Retinal pigment epithelial cell (primary cell): ENCODE measurements around the gene LMOD1.
"Not testable (repeated sequence)": the region's sequence is repeated elsewhere in the genome, so short reads cannot be mapped to it uniquely, and the experiment has no call there.

Experiments used
- DNase-seq: peaks from one replicate; pipeline ENCODE4 v3.0.0-alpha.2; 2010; ENCODE audit warnings: low read depth
- H3K4me3 ChIP-seq: 2 replicates; pipeline ENCODE4 v1.5.1; 2011; ENCODE audit warnings: mild to moderate bottlenecking, low read length, control low read depth, moderate library complexity
- TF ChIP-seq, protein P1 (sequence below): conservative IDR thresholded peaks from 2 replicates; pipeline ENCODE4 v1.5.1; 2011; ENCODE audit warnings: low read depth, low read length, control low read depth, inconsistent platforms

The LMOD1 gene

DNA sequence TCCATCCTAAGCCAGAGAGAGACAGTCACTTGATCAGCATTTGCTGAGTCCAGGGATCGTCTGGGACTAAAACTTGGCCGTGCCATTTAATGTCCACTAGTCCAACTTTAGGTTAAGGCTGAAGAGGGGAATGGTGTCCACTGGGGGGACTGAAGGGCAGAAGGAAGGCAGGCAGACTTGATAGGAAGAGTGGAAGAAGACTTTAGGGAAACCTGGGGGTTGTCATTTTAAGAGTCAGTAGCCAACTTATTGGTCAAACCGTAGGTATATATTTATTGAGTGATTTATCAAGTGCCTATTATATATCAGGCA lies 1.3 kb upstream of the LMOD1 start:
- TF ChIP-seq, protein P1, sequence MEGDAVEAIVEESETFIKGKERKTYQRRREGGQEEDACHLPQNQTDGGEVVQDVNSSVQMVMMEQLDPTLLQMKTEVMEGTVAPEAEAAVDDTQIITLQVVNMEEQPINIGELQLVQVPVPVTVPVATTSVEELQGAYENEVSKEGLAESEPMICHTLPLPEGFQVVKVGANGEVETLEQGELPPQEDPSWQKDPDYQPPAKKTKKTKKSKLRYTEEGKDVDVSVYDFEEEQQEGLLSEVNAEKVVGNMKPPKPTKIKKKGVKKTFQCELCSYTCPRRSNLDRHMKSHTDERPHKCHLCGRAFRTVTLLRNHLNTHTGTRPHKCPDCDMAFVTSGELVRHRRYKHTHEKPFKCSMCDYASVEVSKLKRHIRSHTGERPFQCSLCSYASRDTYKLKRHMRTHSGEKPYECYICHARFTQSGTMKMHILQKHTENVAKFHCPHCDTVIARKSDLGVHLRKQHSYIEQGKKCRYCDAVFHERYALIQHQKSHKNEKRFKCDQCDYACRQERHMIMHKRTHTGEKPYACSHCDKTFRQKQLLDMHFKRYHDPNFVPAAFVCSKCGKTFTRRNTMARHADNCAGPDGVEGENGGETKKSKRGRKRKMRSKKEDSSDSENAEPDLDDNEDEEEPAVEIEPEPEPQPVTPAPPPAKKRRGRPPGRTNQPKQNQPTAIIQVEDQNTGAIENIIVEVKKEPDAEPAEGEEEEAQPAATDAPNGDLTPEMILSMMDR = no peak
- H3K4me3 ChIP-seq = no peak overlapping the region
- no peak for DNase-seq

DNA sequence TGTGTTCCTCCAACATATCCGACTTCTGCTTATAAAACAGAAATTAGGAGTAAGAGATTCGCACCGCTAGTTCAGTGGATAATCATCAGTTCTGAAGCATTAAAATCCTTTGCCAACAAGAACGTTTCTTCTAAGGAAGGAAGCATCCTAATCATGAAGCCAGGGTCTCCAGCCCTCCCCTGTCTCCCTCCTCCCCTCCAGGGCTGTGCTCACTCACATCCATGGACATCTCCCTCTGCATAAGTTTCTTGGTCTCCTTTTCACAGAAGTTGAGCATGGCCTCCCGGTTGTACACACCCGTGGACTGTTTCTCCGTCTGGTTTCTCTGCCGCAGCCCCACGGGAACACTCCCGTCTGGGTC lies 505 bp downstream of the LMOD1 start:
- H3K4me3 ChIP-seq = peak overlapping the region; percentile 61
- TF ChIP-seq, protein P1 = no peak
- DNase-seq = no peak

DNA sequence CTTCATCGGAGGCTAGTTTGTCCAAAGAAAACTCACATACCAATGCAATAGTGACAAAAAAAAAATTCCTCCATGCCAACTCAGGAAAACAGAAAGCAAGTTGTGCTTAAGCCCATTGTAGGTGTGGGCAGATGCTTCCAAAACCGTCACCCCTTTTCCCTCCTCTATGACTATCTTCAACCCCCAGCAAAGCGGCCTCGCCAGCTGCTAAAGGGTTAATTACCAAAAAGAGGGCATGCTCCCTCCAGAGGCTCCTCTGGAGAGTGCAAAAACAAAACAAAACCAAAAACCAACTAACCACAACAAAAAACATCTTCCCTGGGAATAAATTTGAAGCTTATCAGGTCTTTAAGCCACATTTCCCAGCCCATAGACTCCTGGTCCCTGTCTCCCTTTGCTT lies 1.2 kb downstream of the LMOD1 start:
- DNase-seq = no peak

DNA sequence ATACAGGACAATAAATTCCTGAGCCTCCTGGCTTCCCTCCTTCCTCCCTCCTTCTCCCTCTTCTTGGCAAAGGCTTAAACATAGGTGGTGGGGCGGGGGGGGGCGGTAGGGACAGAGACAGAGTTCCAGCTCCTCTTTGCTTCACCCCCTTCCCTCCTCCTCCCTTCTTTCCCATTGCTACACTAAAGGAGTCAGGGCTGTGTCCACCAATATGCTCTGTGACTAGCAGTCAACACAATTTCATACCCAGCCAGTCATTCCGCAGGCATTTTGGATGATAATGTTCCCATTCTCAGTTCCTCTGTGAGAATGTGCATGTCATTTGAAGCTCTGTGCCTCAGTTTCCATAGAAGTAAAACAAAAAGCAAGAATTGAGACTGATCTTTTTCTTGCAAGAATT lies 1.7 kb downstream of the LMOD1 start:
- no peak overlapping the region for H3K4me3 ChIP-seq
- DNase-seq = no peak
- TF ChIP-seq, protein P1 = no peak

More for the DNA sequence above, 1.2 kb downstream of the LMOD1 start:
- peak overlapping the region; percentile 61 for H3K4me3 ChIP-seq
- TF ChIP-seq, protein P1 = peak; percentile 14

DNA sequence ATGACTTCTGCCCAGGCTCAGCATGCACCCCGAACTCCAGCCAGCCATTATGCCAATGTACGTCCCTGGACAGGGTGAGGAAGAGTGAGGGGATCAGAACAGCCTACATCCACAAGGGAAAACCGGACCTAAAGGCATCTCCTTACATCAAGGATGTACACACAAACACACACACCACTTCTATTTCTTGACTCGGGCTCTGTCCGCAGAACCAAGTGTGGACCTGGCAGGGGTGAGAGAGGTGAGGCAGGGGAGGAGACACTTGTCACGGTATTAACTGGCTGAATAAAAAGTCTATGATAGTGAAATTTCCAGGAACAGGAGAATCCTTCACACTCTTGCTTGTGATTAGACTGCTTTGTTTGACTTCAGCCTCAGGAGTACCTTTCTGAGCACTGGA lies 2.3 kb downstream of the LMOD1 start:
- TF ChIP-seq, protein P1 = no peak
- no peak overlapping the region for H3K4me3 ChIP-seq
- DNase-seq = no peak

DNA sequence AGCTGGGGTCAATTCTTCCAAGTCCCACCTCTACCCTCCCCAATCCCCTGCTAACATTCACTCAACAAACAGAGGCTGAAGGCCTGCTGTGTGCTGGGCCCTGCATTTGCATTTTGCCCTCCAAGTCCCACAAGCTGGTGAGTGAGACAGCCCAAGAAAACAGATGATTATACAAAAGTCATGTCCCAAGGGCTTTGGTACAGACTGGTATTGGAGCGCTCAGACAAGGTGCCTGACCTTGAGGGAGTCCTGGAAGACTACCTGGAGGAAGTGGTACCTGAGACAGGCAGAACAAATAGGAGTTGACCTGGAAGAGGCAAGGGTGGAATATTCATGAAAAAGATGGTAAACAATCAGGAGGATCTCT lies 4.2 kb downstream of the LMOD1 start:
- H3K4me3 ChIP-seq = no peak overlapping the region
- no peak for DNase-seq
- TF ChIP-seq, protein P1 = no peak

DNA sequence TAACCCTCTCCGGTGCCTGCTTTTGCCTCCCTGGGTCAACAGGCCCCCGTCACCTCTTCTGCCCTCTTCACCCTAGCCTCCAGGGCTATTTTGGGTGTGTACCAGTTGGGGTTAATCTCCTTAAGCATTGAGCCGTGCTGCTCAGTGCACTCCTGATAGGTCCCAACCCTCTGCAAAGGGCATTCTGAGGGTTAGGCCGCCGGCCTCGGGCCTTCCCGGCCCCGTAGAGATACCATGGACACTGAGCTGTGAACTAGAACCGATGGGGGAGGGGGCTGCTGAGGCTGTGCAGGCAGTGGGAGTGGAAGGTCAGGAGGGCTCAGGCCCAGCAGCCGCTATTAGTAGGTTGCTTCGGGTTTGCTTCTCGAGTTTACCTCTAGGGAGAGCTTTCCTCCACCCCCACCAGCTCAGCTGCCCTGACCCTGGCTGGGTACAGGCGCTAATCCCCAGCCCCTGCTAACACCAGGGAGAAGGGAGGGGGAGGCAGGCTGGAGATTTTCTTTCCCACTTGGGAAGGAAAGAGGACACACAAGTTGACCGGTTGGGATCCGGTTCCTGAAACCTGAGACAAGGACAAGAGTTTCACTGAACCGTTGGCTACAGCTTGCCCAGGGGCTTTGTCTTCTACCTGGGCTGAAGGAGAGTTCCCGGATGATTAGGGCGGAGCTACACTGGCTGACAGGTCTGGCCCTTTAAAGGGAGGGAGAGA lies 4.8 kb downstream of the LMOD1 start:
- DNase-seq = no peak
- H3K4me3 ChIP-seq = no peak overlapping the region
- TF ChIP-seq, protein P1 = no peak

DNA sequence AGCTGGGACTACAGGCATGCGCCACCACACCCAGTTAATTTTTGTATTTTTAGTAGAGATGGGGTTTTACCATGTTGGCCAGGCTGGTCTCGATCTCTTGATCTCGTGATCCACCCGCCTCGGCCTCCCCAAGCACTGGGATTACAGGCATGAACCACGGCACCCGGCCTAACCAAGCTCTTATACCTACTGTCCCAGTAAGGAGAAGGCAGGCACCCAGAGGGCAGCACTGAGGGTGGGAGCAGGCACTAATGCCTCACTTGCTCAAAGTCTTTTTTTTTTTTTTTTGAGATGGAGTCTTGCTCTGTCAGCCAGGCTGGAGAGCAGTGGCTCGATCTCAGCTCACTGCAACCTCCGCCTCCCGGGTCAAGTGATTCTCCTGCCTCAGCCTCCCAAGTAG lies 6.0 kb downstream of the LMOD1 start:
- not testable (repeated sequence) for H3K4me3 ChIP-seq, DNase-seq
